CD14-positive monocyte (primary cell): ENCODE data around the gene SEC63. TPM values are rescaled to one million over a fixed set of nuclear protein-coding genes. Genes with fewer than 3 reads are reported as not detected.
"Not testable (repeated sequence)": the region's sequence is repeated elsewhere in the genome, so short reads cannot be mapped to it uniquely, and the experiment has no call there.

Experiments used
- DNase-seq, 3 donors: peaks; one replicate each; pipeline ENCODE4 v3.0.0-alpha.2; 2011 to 2022
- H2AFZ ChIP-seq: 2 replicates; pipeline ENCODE4 v1.6.0; 2012; ENCODE audit warnings: mild to moderate bottlenecking, low read depth, low read length, inconsistent platforms; ENCODE audit not compliant: insufficient read depth, poor library complexity, severe bottlenecking
- H3K27ac ChIP-seq, 2 donors: 1 replicate in 1 of 2; 2 replicates in 1 of 2; pipeline ENCODE4 v1.5.1; 2012 to 2013; ENCODE audit warnings: low read length in 2 of 2, control low read depth in 1 of 2, inconsistent platforms in 1 of 2, low read depth in 1 of 2, mild to moderate bottlenecking in 1 of 2
- H3K27me3 ChIP-seq, 2 donors: one replicate each; pipeline versions ENCODE4 v1.6.0 to v1.6.1; 2011 to 2013; ENCODE audit warnings: low read length in 2 of 2; ENCODE audit not compliant: control insufficient read depth in 2 of 2, insufficient read depth in 2 of 2
- H3K36me3 ChIP-seq, 2 donors: replicated peaks in 1 of 2; 1 replicate in 1 of 2; 2 replicates in 1 of 2; pipeline versions ENCODE4 v1.5.1 to v1.6.1; 2012 to 2013; ENCODE audit warnings: low read length in 2 of 2, control low read depth in 1 of 2, inconsistent platforms in 1 of 2, mild to moderate bottlenecking in 1 of 2; ENCODE audit not compliant: insufficient read depth in 2 of 2, control insufficient read depth in 1 of 2
- H3K4me1 ChIP-seq, 2 donors: 1 replicate in 1 of 2; 2 replicates in 1 of 2; pipeline versions ENCODE4 v1.5.1 to v1.6.1; 2012 to 2013; ENCODE audit warnings: low read length in 2 of 2, control low read depth in 1 of 2, inconsistent platforms in 1 of 2, mild to moderate bottlenecking in 1 of 2, moderate library complexity in 1 of 2; ENCODE audit not compliant: insufficient read depth in 2 of 2, control insufficient read depth in 1 of 2
- H3K4me2 ChIP-seq: replicated peaks from 2 replicates; pipeline ENCODE3; 2012; ENCODE audit warnings: low read length, moderate library complexity, mild to moderate bottlenecking; ENCODE audit not compliant: poor library complexity, severe bottlenecking; ENCODE audit errors: extremely low read depth
- H3K4me3 ChIP-seq, 3 experiments: fragments of 200-600 bp in 1 of 3; sonication (generic) in 1 of 3; replicated peaks in 1 of 3; 1 replicate in 2 of 3; 2 replicates in 1 of 3; pipeline ENCODE4 v1.5.1; 2011 to 2013; ENCODE audit warnings: low read length in 3 of 3, mild to moderate bottlenecking in 3 of 3, control low read depth in 2 of 3, low read depth in 2 of 3, inconsistent platforms in 1 of 3, moderate library complexity in 1 of 3
- H3K79me2 ChIP-seq: 2 replicates; pipeline ENCODE4 v1.6.0; 2012; ENCODE audit warnings: mild to moderate bottlenecking, control low read depth, inconsistent platforms, low read length, moderate library complexity; ENCODE audit not compliant: insufficient read depth
- H3K9ac ChIP-seq: 2 replicates; pipeline ENCODE4 v1.6.0; 2017; ENCODE audit warnings: low read length, mild to moderate bottlenecking; ENCODE audit not compliant: insufficient read depth, poor library complexity, severe bottlenecking
- H3K9me3 ChIP-seq, 2 donors: replicated peaks in 1 of 2; 1 replicate in 1 of 2; 2 replicates in 1 of 2; pipeline versions ENCODE4 v1.5.1 to v1.6.1; 2012 to 2013; ENCODE audit warnings: low read length in 2 of 2, control low read depth in 1 of 2; ENCODE audit not compliant: control insufficient read depth in 1 of 2, insufficient read depth in 1 of 2
- H4K20me1 ChIP-seq: 2 replicates; pipeline ENCODE4 v1.6.0; 2012; ENCODE audit warnings: mild to moderate bottlenecking, low read length, control low read depth, moderate library complexity; ENCODE audit not compliant: insufficient read depth
- H3K27ac Mint-ChIP-seq, 7 donors: one replicate each; pipeline ENCODE4 v1.8.0; 2020; ENCODE audit warnings: mild to moderate bottlenecking in 7 of 7, mixed read lengths in 7 of 7, moderate library complexity in 6 of 7, inconsistent platforms in 2 of 7
- H3K27me3 Mint-ChIP-seq, 3 donors: one replicate each; pipeline ENCODE4 v1.8.0; 2021 to 2022; ENCODE audit warnings: low read depth in 3 of 3, mild to moderate bottlenecking in 3 of 3, mixed read lengths in 3 of 3, moderate library complexity in 3 of 3, inconsistent platforms in 1 of 3
- H3K36me3 Mint-ChIP-seq, 2 donors: one replicate each; pipeline ENCODE4 v1.8.0; 2020; ENCODE audit warnings: mixed read lengths in 2 of 2, inconsistent platforms in 1 of 2, mild to moderate bottlenecking in 1 of 2
- H3K4me1 Mint-ChIP-seq: one replicate; pipeline ENCODE4 v1.8.0; 2020; ENCODE audit warnings: mild to moderate bottlenecking, mixed read lengths
- H3K4me3 Mint-ChIP-seq, 2 donors: one replicate each; pipeline ENCODE4 v1.8.0; 2020; ENCODE audit warnings: mild to moderate bottlenecking in 2 of 2, mixed read lengths in 2 of 2, moderate library complexity in 1 of 2
- H3K9me3 Mint-ChIP-seq, 7 donors: one replicate each; pipeline ENCODE4 v1.8.0; 2020 to 2022; ENCODE audit warnings: mixed read lengths in 7 of 7, mild to moderate bottlenecking in 6 of 7, moderate library complexity in 6 of 7, inconsistent platforms in 2 of 7
- CTCF ChIP-seq: fragments of 200-600 bp; IDR thresholded peaks from one replicate; pipeline ENCODE4 v1.8.0; 2022; ENCODE audit warnings: antibody characterized with exemption, mild to moderate bottlenecking
- WGBS: methylation state at CpG from one replicate; pipeline ENCODE4 v1.1.5; 2013; ENCODE audit warnings: missing lambda C conversion rate; ENCODE audit not compliant: insufficient coverage; 5-methylcytosine and 5-hydroxymethylcytosine counted together
- intact Hi-C, 2 donors: fragments of 100-400 bp; cut with micrococcal nuclease; formaldehyde crosslinking; loops; one replicate each; pipeline versions ENCODE4 v1.15.0 to v1.15.1; 2023
- polyA plus RNA-seq, 3 donors: library from polyadenylated mRNA; depleted of rRNA in 1 of 3; unstranded in 2 of 3; stranded (reverse) in 1 of 3; fragments of 300-500 nt in 2 of 3; fragments of >200 nt in 1 of 3; fragmentation: Illumina TruSeq in 2 of 3; gene quantifications; 1 replicate in 2 of 3; 2 replicates in 1 of 3; pipeline ENCODE4 v1.2.3, GENCODE V29; 2012 to 2021

The SEC63 gene
- polyA plus RNA-seq, 3 donors, result 12.0 to 33.7 (median 12.7) TPM

GRCh38 chr6:107936162-107936909, 21.7 kb downstream of the SEC63 start:
- no peak for TF ChIP-seq CTCF
- no peak for DNase-seq
- peaks cover 2% of the 10 kb centered on the region for H3K4me1 Mint-ChIP-seq
- H3K4me2 ChIP-seq, result no peak overlapping the region
- H2AFZ ChIP-seq, result no peak overlapping the region
- no peak overlapping the region for H3K9ac ChIP-seq
- H3K4me1 ChIP-seq, result no peaks in the 10 kb centered on the region
- intact Hi-C loops, result no loop called here
- H3K36me3 ChIP-seq, result no peaks in the 10 kb centered on the region
- H3K9me3 ChIP-seq, result no peaks in the 10 kb centered on the region
- H3K27me3 Mint-ChIP-seq, result no peaks in the 10 kb centered on the region
- peaks cover 7 to 36% of the 10 kb centered on the region in 2 donors for H3K36me3 Mint-ChIP-seq
- H3K79me2 ChIP-seq, result peaks cover 78% of the 10 kb centered on the region
- no peak overlapping the region for H3K4me3 Mint-ChIP-seq
- H3K4me3 ChIP-seq, result no peak overlapping the region
- H3K27me3 ChIP-seq, result no peaks in the 10 kb centered on the region
- peaks cover 75% of the 10 kb centered on the region for H4K20me1 ChIP-seq
- no peak overlapping the region for H3K27ac ChIP-seq
- H3K27ac Mint-ChIP-seq, result no peak overlapping the region
- no CpG with 5 or more reads among the region's 3 CpGs for WGBS
- H3K9me3 Mint-ChIP-seq, result peaks cover 0 to 10% (median 5%) of the 10 kb centered on the region in 7 donors

- no CpG with 5 or more reads among the region's 35 CpGs for WGBS
- H2AFZ ChIP-seq, H3K4me2 ChIP-seq, H3K9ac ChIP-seq, DNase-seq, H3K27me3 Mint-ChIP-seq, H3K9me3 ChIP-seq, H3K27ac ChIP-seq, H3K27me3 ChIP-seq, H3K4me1 ChIP-seq, H3K36me3 ChIP-seq, H3K4me3 Mint-ChIP-seq, intact Hi-C loops, H3K4me1 Mint-ChIP-seq, H3K4me3 ChIP-seq, H3K27ac Mint-ChIP-seq, H3K9me3 Mint-ChIP-seq: not testable (repeated sequence)
- H3K36me3 Mint-ChIP-seq, result peaks cover 9 to 31% of the 10 kb centered on the region in 2 donors
- peaks cover 74% of the 10 kb centered on the region for H4K20me1 ChIP-seq
- H3K79me2 ChIP-seq, result peaks cover 78% of the 10 kb centered on the region
Measured at GRCh38 chr6:107934229-107934628, 23.8 kb downstream of the SEC63 start.
